Vagina (tissue), 2 donors: ENCODE measurements around the gene POLK.

Experiments
- CTCF ChIP-seq, 3 experiments: fragments of 450-650 bp in 2 of 3; fragments of 200-600 bp in 1 of 3; sonication (generic) in 1 of 3; IDR thresholded peaks; one replicate each; pipeline ENCODE4 v1.5.1; 2017 to 2019; ENCODE audit warnings: antibody characterized with exemption in 3 of 3, mild to moderate bottlenecking in 2 of 3, moderate library complexity in 2 of 3
- POLR2A ChIP-seq, 2 donors: fragments of 450-650 bp; IDR thresholded peaks; one replicate each; pipeline ENCODE4 v1.6.1; 2017; ENCODE audit warnings: antibody characterized with exemption in 2 of 2, mild to moderate bottlenecking in 2 of 2, moderate library complexity in 2 of 2
- POLR2AphosphoS5 ChIP-seq, 2 donors: sonication (generic); formaldehyde crosslinking; IDR thresholded peaks; one replicate each; pipeline ENCODE4 v1.9.0; 2017; ENCODE audit warnings: antibody characterized with exemption in 2 of 2, mild to moderate bottlenecking in 2 of 2, low read depth in 1 of 2; ENCODE audit not compliant: insufficient read depth in 1 of 2

DNA sequence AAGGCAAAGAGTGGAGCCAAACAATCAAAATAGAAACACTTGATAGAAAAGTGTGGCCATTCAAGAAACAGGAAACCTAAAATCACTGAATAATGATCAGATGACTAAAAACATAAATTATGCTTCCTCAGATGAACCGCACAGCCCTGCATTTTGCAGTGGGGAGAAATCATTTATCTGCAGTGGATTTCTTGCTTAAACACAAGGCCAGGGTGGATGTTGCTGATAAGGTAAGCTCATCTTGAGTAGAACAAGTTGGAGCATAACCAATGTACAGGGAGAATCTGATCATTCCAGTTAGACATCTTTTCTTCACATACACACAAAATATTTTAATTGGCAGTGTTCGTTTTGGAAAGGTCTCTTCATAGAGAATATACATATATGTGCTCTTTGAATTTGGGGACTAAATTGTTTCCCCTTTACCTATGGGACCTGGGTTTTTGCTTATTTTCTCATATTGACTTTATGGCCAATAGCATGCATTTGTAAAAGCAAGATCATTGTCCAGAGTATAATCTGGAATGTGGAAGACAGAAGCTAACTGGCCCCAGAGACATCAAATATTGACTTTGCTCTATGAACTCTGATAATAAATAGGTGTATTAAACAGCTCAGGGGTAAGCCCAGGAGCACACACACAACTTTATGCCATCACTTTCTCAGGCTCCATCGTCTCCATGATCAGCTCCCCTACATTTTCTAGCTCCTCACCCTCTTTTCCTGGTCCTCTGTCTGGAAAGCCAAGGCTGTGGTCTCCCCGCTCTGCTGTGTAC lies 108.7 kb downstream of the POLK start:
- TF ChIP-seq CTCF (IDR thresholded peaks at IDR 0.05) (no peak), POLR2AphosphoS5 (IDR thresholded peaks at IDR 0.05; ENCODE audit: insufficient read depth in 1 of 2, low read depth in 1 of 2) (no peak), POLR2A (IDR thresholded peaks at IDR 0.05) (no peak)
